ENCODE results near the gene TMEM43.

The TMEM43 gene

GRCh38 chr3:14175383-14176037 lies 50.7 kb downstream of the TMEM43 start:
- no peak for DNase-seq

GRCh38 chr3:14177580-14178246 lies 52.9 kb downstream of the TMEM43 start:
- peak in 5 of 58 donors; percentile 36 to 58 (median 42) for DNase-seq

GRCh38 chr3:14178247-14179113 lies 53.6 kb downstream of the TMEM43 start, which contains the start of the genes LSM3 and XPC:
Gene LSM3 (plus strand): TSS chr3:14178817. CDS start chr3:14178861, 44 bp downstream.
Gene XPC (minus strand): TSS chr3:14178601. CDS start chr3:14178568, 33 bp downstream.
- peak; percentile 71 to 99 (median 96) for DNase-seq

- DNase-seq = no peak
These were observed 54.2 kb downstream of the TMEM43 start for GRCh38 chr3:14179114-14179465.

GRCh38 chr3:14179795-14180194 lies 54.9 kb downstream of the TMEM43 start:
- DNase-seq = no peak

GRCh38 chr3:14181253-14181652 lies 56.4 kb downstream of the TMEM43 start:
- no peak for DNase-seq

- no peak for DNase-seq
These were observed 58.2 kb downstream of the TMEM43 start for GRCh38 chr3:14183015-14183577.

GRCh38 chr3:14186854-14187458 lies 62.1 kb downstream of the TMEM43 start:
- DNase-seq = no peak

- no peak for DNase-seq
These were observed 63.3 kb downstream of the TMEM43 start for GRCh38 chr3:14188041-14188754.
